ENCODE measurements around the gene SLC23A1.
A peak's percentile ranks its signal among the peaks of the same experiment; 100 is the strongest.

The SLC23A1 gene

DNA sequence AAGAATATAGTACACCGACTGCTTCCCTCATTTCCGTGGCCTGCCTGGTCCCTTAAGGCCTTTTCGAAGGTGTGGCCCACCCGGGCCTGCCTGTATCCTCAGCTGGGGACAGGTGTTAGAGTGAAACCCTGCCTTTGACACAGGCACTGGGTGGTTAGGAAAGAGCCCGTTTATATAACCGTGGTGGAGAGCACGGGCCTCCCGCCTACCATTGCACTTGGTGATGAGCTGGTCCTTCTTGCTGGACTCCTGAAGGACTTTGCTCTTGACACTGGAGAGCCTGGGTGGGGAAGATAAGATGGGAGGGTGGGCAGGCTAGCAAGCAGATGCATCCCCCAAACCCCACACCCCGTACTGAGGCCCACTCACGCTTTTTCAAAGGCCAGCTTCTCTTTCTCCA is 18.4 kb upstream of the SLC23A1 start:
- FAIRE-seq (no peak), DNase-seq (ENCODE audit: insufficient read length, low spot score) (no peak)
- TF ChIP-seq POLR2AphosphoS5 (IDR thresholded peaks at IDR 0.05; ENCODE audit: low read depth, low read length) (no peak), POU2F2 (IDR thresholded peaks at IDR 0.05; ENCODE audit: low read depth, low read length) (no peak), TAF1 (IDR thresholded peaks at IDR 0.05; ENCODE audit: low read depth, low read length) (no peak)

GRCh38 chr5:139399501-139400121 is 16.5 kb upstream of the SLC23A1 start:
- DNase-seq (ENCODE audit: insufficient read length, low spot score) (no peak), FAIRE-seq (peak; percentile 74)
- TF ChIP-seq POLR2A (IDR thresholded peaks at IDR 0.05; ENCODE audit: low read depth, low read length) (no peak), TAF1 (IDR thresholded peaks at IDR 0.05; ENCODE audit: low read depth, low read length) (no peak)

- FAIRE-seq: peak; percentile 31
These were observed 14.8 kb upstream of the SLC23A1 start for GRCh38 chr5:139397921-139398320.

DNA sequence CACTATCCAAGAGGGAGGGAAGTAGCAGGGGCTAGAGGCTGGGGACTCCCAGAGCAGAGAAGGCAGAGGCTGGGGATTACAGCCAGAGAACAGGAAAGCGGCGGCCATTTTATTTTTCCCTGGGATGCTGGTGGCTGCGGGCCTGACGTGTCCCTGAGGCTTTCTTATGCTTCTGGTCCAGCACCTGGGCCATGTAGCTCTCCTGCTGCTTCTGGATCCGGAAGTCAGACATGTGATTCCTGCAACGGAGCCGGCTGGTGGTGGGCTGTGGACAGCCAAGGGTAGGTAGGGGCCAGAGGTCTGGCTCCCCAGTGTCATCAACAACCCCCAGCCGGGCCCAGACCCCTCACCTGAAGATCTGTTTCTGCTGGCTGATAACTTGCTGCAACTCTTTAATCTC is 13.6 kb upstream of the SLC23A1 start:
- DNase-seq (ENCODE audit: insufficient read length, low spot score): no peak
- TF ChIP-seq POU2F2 (IDR thresholded peaks at IDR 0.05; ENCODE audit: low read depth, low read length) (no peak), POLR2AphosphoS5 (IDR thresholded peaks at IDR 0.05; ENCODE audit: low read depth, low read length) (no peak), POLR2A (IDR thresholded peaks at IDR 0.05; ENCODE audit: low read depth, low read length) (no peak), TAF1 (IDR thresholded peaks at IDR 0.05; ENCODE audit: low read depth, low read length) (no peak), PAX5 (IDR thresholded peaks at IDR 0.05; ENCODE audit: insufficient read depth, low read length, severe bottlenecking) (no peak), SPI1 (IDR thresholded peaks at IDR 0.05; ENCODE audit: low read depth, low read length) (no peak)
- FAIRE-seq: no peak

More at GRCh38 chr5:139397921-139398320, 14.8 kb upstream of the SLC23A1 start:
- no peak for DNase-seq (ENCODE audit: insufficient read length, low spot score)
- TF ChIP-seq PAX5 (IDR thresholded peaks at IDR 0.05; ENCODE audit: insufficient read depth, low read length, severe bottlenecking) (no peak), TAF1 (IDR thresholded peaks at IDR 0.05; ENCODE audit: low read depth, low read length) (no peak), POLR2AphosphoS5 (IDR thresholded peaks at IDR 0.05; ENCODE audit: low read depth, low read length) (no peak), POU2F2 (IDR thresholded peaks at IDR 0.05; ENCODE audit: low read depth, low read length) (no peak), POLR2A (IDR thresholded peaks at IDR 0.05; ENCODE audit: low read depth, low read length) (no peak), SPI1 (IDR thresholded peaks at IDR 0.05; ENCODE audit: low read depth, low read length) (no peak)

DNA sequence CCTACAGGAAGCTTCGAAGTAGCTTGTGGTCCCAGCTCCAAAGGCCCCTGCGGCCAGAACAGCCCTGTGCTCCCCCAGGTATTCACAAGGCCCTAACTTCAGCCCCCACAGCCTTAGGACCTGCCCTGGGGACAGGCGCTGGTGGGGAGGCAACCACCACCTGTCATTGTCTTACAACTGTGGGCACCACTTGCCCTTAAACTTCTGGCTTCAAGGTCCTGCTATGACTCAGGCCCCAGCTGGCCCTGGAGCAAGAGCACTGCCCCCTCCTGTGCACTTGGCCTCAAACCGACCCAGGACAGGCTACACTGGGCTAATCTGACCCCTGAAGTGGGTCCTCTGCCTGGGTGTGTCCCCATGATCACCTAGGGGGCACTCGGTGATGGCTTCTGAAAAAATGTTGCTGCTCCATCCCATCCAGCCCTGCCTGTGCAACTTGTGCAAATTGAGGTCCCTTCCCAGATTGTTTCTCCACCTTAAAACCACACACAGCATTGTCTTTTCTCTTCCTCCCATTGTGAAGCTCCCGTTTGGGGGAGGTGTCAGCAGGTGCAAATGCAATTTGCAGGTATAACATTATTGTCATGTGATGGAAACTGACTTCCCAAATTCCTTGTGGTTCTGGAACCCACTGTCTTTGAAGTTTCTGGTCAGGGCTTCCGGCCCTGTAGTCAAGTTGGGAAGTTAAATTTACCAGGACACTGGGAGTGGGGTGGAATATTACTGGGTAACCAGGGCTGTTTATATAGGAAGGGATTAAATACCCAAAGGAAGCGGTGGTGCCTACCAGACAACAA is 12.9 kb upstream of the SLC23A1 start:
- no peak for DNase-seq (ENCODE audit: insufficient read length, low spot score)
- no peak for FAIRE-seq
- TF ChIP-seq POLR2A (IDR thresholded peaks at IDR 0.05; ENCODE audit: low read depth, low read length) (no peak), TAF1 (IDR thresholded peaks at IDR 0.05; ENCODE audit: low read depth, low read length) (no peak), PAX5 (IDR thresholded peaks at IDR 0.05; ENCODE audit: insufficient read depth, low read length, severe bottlenecking) (no peak), POU2F2 (IDR thresholded peaks at IDR 0.05; ENCODE audit: low read depth, low read length) (no peak), POLR2AphosphoS5 (IDR thresholded peaks at IDR 0.05; ENCODE audit: low read depth, low read length) (no peak)

- TF ChIP-seq POLR2AphosphoS5 (IDR thresholded peaks at IDR 0.05; ENCODE audit: low read depth, low read length): no peak
- no peak for TF ChIP-seq TAF1 (IDR thresholded peaks at IDR 0.05; ENCODE audit: low read depth, low read length)
- no peak for TF ChIP-seq POLR2A (IDR thresholded peaks at IDR 0.05; ENCODE audit: low read depth, low read length)
- no peak for TF ChIP-seq SPI1 (IDR thresholded peaks at IDR 0.05; ENCODE audit: low read depth, low read length)
- TF ChIP-seq POU2F2 (IDR thresholded peaks at IDR 0.05; ENCODE audit: low read depth, low read length): no peak
- no peak for TF ChIP-seq PAX5 (IDR thresholded peaks at IDR 0.05; ENCODE audit: insufficient read depth, low read length, severe bottlenecking)
- no peak for FAIRE-seq
- DNase-seq (ENCODE audit: insufficient read length, low spot score): no peak
These were observed 11.8 kb upstream of the SLC23A1 start, which contains the start of gene PROB1 for GRCh38 chr5:139394654-139395566. Gene PROB1 (minus strand): TSS chr5:139395104. CDS start chr5:139395081, 23 bp downstream.

- FAIRE-seq (no peak), DNase-seq (ENCODE audit: insufficient read length, low spot score) (no peak)
- TF ChIP-seq POLR2AphosphoS5 (IDR thresholded peaks at IDR 0.05; ENCODE audit: low read depth, low read length) (no peak), PAX5 (IDR thresholded peaks at IDR 0.05; ENCODE audit: insufficient read depth, low read length, severe bottlenecking) (no peak), POLR2A (IDR thresholded peaks at IDR 0.05; ENCODE audit: low read depth, low read length) (no peak), TAF1 (IDR thresholded peaks at IDR 0.05; ENCODE audit: low read depth, low read length) (no peak), POU2F2 (IDR thresholded peaks at IDR 0.05; ENCODE audit: low read depth, low read length) (no peak), SPI1 (IDR thresholded peaks at IDR 0.05; ENCODE audit: low read depth, low read length) (no peak)
These were observed 11.1 kb upstream of the SLC23A1 start for GRCh38 chr5:139394123-139394653.

DNA sequence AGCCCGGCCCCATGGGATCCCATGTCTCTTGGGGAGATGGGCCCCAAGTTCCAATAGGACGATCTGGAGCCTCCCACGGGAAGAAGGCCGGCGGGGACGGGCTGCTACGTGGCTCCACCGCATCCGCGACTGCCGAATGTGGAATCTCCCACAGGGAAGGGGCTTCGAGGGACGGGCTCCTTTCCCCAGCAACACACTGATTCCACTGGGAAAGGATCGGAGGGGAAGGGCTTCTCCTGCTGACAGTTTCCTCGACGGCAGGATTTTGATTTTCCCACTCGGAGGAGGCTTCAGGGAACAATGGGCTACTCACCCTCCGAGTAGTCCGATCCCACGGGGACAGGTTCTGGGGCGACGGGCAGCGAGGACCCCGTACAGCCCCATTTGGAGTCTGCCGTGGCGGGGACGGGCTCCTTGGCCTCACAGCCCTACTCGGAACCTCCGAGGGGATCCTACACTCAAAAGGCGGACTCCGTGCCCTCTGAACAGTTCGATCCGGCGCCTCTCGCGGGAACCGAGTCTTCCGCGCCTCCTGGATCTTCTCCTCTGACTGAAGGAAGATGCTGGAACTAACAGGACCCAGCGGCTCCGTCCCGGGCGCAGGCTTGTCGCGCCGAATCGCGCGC is 10.5 kb upstream of the SLC23A1 start:
- DNase-seq (ENCODE audit: insufficient read length, low spot score) (no peak), FAIRE-seq (no peak)
- TF ChIP-seq TAF1 (IDR thresholded peaks at IDR 0.05; ENCODE audit: low read depth, low read length) (0 out of 2 replicates have a peak, but pooled peaks have one; percentile 20), SPI1 (IDR thresholded peaks at IDR 0.05; ENCODE audit: low read depth, low read length) (no peak), POU2F2 (IDR thresholded peaks at IDR 0.05; ENCODE audit: low read depth, low read length) (0 out of 2 replicates have a peak, but pooled peaks have one; percentile 9), POLR2AphosphoS5 (IDR thresholded peaks at IDR 0.05; ENCODE audit: low read depth, low read length) (no peak), POLR2A (IDR thresholded peaks at IDR 0.05; ENCODE audit: low read depth, low read length) (0 out of 2 replicates have a peak, but pooled peaks have one; percentile 23), PAX5 (IDR thresholded peaks at IDR 0.05; ENCODE audit: insufficient read depth, low read length, severe bottlenecking) (no peak)

Measured in GM12891 (cell line).